SIG-M5 (cell line): ENCODE measurements around the gene MYH14.

ENCODE experiments used
- DNase-seq: peaks from one replicate; lab custom pipeline; 2025; lab: John Stamatoyannopoulos, UW

MYH14 gene

GRCh38 chr19:50203281-50204080, at the start of gene MYH14:
TSS of gene MYH14 (plus strand) at chr19:50203622. CDS start at chr19:50210366, 6,744 bp downstream.
- DNase-seq: no peak

DNA sequence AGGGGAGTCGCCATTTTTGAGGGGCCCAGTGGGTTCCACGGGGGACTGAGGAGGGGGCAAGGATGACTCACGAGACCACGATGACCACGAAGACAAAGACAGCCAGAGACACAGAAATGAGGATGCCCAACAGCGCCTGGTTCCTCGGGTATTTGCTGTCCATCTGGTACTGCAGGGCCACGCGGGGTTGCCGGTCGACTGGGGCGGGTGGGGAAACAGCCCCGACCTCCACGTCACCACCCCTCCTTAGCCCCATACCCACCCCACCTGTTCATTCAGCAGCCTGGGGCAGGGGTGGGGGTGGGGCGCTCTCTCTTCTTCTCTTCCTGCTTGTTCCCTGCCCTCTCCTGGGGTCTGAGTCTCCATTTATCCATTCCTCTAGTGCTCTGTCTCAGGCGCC, 48.9 kb upstream of the MYH14 start:
- no peak for DNase-seq

GRCh38 chr19:50155520-50156109, 47.8 kb upstream of the MYH14 start:
- no peak for DNase-seq

DNA sequence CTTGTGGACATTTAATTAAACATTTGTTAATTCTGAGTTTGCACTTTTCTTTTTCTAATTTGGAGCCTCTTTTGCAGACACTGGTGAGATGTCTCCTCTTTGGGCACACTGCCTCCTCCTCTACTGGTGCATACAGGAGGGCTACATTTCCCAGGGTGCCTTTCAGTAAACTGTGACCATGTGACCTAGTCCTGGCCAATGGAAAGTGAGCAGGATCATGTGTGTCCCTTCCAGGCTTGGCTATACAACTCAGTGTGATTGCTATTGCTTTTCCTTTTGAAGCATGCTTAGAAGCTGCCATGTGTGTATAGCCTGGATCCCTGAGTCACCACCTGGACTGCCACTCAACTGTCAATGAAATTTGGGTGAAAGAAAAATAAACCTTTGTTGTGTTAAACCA, 44.8 kb upstream of the MYH14 start:
- no peak for DNase-seq

GRCh38 chr19:50159078-50159477, 44.3 kb upstream of the MYH14 start:
- no peak for DNase-seq

- no peak for DNase-seq
Measured at GRCh38 chr19:50162988-50163387, 40.4 kb upstream of the MYH14 start, which contains the start of gene IZUMO2. TSS of gene IZUMO2 (minus strand) at chr19:50163281. CDS start at chr19:50163194, 87 bp downstream.

DNA sequence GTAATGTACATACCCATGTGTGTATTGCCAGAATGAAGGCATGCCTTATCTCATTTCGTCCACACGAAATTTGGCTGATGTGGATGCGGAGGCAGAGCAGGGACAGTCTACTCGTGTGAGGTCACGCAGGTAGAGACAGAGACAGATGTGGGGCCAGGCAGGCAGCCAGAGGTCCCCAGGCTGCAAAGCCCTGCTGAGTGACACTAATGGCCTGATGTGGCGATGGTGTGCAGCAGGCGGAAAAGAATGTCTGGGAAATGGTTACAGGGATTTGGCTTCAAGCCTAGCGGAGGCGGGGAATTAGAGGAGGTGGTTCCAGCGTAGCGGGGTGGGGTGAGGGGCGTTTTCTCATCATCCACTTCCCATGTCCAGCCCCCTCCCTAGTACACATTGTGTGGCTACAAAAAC, 36.1 kb upstream of the MYH14 start:
- DNase-seq: no peak

DNA sequence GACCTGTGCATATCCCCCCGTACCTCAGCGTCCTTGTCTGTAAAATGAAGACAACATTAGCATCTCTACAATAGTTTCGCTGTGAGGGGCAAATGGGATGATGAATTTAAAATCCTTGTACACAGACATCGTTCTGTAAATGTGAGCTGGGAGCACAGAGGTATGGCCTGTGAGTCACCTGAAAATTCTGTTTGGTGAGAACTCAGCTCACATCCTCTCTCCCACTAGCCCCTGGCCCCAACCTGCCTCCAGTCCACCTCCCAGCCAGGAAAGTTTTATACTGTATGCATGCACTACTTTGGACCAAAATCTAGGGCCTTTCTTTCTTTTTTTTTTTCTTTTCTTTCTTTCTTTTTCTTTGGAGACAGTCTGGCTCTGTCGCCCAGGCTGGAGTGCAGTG, 31.7 kb upstream of the MYH14 start:
- no peak for DNase-seq

DNA sequence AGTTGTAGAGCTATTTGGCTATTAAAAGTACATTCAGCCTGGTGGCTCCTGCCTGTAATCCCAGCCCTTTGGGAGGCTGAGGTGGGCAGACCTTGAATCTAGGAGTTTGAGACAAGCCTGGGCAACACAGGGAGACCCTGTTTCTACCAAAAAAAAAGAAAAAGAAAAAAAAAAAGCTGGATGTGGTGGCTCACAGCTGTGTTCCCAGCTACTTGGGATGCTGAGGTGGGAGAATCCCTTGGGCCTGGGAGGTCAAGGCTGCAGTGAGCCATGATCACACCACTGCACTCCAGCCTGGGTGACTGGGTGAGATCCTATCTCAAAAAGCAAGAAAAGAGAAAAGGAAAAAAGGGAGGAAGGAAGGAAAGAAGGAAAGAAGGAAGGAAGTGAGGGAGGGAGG, 30.7 kb upstream of the MYH14 start:
- no peak for DNase-seq

- no peak for DNase-seq
Measured at GRCh38 chr19:50173127-50173526, 30.3 kb upstream of the MYH14 start.

- no peak for DNase-seq
Measured at GRCh38 chr19:50174100-50174793, 29.2 kb upstream of the MYH14 start.

DNA sequence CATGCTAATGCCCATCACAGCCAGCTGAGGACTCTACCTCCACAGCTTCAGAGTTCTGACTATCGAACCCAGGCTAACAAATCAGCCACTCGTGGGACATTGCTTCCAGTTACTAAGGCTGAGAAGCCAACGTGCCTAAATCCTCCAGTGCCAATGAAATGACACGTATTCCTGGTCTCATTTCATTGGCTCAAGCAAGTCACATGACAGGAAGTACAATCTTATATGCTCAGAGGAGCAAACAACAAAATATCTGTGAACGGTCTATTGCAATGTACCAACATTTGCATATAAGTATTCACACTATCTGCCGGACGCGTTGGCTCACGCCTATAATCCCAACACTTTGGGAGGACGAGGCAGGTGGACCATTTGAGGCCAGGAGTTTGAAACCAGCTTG, 27.5 kb upstream of the MYH14 start:
- DNase-seq: no peak

GRCh38 chr19:50176775-50177174, 26.6 kb upstream of the MYH14 start:
- no peak for DNase-seq

DNA sequence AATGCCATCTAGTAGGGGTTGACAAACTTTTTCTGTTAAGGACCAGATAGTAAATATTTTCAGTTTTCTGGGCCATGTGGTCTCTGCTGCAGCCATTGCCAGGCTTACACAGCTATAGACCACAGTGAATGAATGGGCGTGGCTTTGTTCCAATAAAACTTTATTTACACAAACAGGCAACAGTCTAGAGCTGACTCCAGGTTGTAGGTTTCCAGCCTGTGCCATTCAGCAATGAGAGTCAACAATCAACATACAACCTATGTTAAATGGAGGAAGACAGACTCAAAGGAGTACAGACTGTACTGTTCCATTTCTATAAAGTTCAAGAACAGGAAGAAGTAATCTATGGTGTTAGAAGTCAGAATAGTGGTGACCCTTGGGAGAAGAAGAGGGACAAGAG, 25.1 kb upstream of the MYH14 start:
- no peak for DNase-seq

DNA sequence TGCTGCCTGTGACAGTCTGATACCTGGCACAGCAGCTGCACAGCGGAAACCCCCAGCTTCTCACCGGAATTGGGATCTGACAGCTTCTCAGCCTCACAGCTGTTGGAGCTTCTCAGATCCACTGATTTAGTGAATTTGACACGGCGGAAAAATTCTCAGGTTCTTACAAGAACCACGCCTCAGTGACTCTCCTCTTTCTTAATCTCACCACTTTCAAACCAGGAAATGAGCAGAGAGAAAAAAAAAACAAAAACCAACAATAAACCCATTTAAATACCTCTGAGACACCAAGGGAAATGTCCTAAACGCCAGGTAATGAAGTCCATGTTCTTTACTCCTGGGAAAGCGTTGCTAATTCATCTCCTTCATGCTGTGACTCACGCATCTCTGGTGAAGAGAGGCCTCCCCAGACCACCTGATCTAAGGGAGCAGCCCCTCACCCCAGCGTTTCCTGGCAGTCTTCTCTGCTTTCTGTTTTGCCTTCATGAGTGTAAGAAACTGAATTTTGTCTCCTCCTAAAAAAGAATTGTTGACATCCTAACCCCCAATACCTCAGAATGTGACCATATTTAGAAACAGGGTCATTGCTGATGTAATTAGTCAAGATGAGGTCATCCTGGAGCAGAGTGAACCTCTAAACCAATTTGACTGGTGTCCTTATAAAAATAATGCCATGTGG, 24.4 kb upstream of the MYH14 start:
- DNase-seq: no peak

DNA sequence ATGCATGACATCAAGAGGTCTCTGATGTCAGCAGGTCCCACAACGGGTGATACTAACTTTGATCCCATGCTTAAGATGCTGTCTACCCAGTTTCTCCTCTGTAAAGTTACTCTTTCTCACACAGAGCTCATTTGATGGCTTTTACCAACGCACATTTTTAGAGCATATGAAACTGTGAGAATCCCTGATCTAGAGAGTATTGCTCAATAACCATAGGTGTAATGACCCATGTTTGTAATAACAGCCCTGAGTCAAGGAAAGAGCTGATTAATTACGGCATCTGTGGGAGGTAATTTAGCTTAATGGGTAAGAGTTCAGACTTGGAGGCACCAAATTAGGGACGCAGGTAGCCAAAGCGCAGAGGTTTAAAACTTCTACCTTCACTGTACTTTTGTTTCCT, 22.3 kb upstream of the MYH14 start:
- DNase-seq: no peak

GRCh38 chr19:50184196-50184595, 19.2 kb upstream of the MYH14 start:
- DNase-seq: no peak

DNA sequence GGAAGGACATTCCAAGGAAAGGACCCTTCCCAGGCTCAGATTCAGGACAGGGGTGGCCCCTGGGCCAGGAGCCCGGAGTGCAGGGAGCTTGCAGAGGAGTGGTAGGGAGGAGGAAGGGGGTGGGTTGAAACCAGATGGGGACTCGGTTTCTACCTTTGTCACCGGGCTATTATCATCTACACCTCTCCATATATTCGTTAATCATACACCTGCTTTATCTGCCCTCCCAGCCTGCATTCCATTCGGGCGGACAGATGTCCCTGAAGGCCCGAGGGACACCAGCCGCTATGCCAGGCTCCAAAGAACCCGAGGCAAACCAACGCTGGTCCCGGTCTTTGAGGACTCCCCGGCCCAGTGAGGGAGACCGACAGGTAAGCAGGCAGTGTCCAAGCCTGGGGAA, 15.5 kb upstream of the MYH14 start:
- no peak for DNase-seq

DNA sequence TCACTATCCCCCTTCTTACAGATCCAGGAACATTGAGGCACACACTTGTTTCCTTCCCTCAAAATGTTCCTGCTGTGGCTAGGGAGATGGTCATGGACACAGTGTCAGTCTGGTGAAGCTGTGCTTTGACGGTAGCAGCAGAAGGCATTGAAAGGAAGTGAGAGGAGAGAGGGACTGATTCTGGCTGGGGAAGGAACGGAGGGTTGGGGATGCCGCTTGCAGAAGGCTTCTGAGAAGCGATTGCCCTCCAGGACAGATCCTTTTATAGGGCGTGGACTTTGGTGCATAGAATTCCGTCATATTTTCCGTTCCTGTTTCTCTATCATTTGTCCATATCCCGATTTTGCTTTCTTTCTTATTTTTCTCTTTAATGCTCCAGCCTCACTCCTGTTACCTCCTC, 14.1 kb upstream of the MYH14 start:
- no peak for DNase-seq

GRCh38 chr19:50190439-50190891, 13.0 kb upstream of the MYH14 start:
- DNase-seq: no peak

GRCh38 chr19:50191216-50191615, 12.2 kb upstream of the MYH14 start:
- no peak for DNase-seq

DNA sequence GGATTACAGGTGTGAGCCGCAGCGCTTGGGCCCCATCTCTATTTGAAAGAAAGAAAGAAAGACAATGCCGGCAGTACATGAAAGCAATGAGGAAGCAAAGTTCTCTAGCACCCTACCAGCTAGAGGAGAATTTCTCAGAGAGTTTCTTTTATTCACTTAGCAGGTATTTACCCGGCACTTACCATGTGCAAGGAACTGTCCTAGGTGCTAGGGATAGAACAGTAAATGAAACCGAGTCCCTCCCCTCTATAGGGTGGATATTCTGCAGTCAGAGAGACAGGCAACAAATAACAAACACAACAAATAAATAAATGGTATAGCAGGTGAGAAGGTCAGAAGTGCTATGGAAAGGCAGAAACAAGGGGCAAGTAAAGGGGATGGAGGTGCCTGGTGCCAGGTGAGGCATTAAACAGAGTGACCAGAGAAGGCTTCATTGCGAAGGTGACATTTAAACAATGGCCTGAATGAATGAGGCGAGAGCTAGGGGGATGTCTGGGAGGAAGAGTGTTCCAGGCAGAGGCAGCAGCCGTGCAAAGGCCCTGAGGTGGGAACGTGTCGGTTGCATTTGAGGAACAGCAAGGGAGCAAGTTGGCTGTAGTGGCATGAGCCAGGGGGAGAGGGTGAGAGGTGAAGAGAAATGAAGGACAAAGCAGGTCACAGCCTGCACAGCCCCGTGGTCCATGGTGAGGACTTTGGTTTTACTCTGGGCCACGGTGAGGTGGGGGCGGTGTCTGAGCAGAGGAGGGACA, 10.8 kb upstream of the MYH14 start:
- no peak for DNase-seq
